ENCODE data around the gene DICER1. TPM values are rescaled to one million over a fixed set of nuclear protein-coding genes. Genes with fewer than 3 reads are reported as not detected.

Gene DICER1
- total RNA-seq, 1 experiment from 2014 or later: 32.7 TPM

DNA sequence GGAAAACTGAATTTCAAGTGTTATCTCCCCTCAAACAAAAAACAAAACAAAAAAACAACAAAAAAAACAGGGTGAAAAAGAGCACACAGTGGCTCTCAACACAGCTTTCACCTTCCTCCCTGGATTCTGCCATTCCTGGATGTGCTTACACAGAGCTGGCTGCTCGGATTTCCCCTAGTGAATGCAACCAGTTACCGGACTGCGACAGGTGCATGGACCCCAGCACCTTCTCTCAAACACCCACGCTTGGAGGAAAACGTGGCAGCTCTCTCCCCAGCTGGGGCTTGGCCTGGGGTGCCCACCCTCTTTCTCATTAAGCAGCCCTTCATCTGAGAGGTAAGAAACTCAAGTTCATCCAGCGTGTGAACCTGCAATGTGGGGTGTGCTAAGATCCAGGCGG, 33.5 kb upstream of the DICER1 start:
- Histone ChIP-seq H3K4me3 (ENCODE audit: low read depth in 2 of 2, low read length in 2 of 2) (no peak overlapping the region), H3K36me3 (ENCODE audit: control insufficient read depth, insufficient read depth, low read length) (no peaks in the 10 kb centered on the region; the same call in 1 of the 2 replicates), H3K9me3 (ENCODE audit: control insufficient read depth, insufficient read depth, low read depth, low read length) (no peaks in the 10 kb centered on the region), H3K27me3 (ENCODE audit: control insufficient read depth, insufficient read depth, low read length) (no peaks in the 10 kb centered on the region), H3K27ac (ENCODE audit: low read length) (no peak overlapping the region), H3K4me1 (ENCODE audit: control insufficient read depth, insufficient read depth, low read length) (no peaks in the 10 kb centered on the region)
- DNase-seq (ENCODE audit: low read depth, low spot score) (no peak), ATAC-seq (no peak)
- in situ Hi-C loops (cut with HindIII; ENCODE audit: low pct_unique_long_range_greater_than_20kb, low sequenced_read_pairs): no loop called here
- CTCF ChIA-PET: no interaction called here
- POLR2A ChIA-PET: interaction anchor here (0.6 kb wide), 1 partner anchor 520 kb away, joined by 3 read pairs; no protein-coding TSS in a partner anchor
- intact Hi-C loops (cut with micrococcal nuclease; ENCODE audit: unreplicated experiment): no loop called here
- no peak for TF ChIP-seq SIN3A (IDR thresholded peaks at IDR 0.05; ENCODE audit: borderline replicate concordance, insufficient read depth, low read depth, low read length)
- TF ChIP-seq, protein P1, sequence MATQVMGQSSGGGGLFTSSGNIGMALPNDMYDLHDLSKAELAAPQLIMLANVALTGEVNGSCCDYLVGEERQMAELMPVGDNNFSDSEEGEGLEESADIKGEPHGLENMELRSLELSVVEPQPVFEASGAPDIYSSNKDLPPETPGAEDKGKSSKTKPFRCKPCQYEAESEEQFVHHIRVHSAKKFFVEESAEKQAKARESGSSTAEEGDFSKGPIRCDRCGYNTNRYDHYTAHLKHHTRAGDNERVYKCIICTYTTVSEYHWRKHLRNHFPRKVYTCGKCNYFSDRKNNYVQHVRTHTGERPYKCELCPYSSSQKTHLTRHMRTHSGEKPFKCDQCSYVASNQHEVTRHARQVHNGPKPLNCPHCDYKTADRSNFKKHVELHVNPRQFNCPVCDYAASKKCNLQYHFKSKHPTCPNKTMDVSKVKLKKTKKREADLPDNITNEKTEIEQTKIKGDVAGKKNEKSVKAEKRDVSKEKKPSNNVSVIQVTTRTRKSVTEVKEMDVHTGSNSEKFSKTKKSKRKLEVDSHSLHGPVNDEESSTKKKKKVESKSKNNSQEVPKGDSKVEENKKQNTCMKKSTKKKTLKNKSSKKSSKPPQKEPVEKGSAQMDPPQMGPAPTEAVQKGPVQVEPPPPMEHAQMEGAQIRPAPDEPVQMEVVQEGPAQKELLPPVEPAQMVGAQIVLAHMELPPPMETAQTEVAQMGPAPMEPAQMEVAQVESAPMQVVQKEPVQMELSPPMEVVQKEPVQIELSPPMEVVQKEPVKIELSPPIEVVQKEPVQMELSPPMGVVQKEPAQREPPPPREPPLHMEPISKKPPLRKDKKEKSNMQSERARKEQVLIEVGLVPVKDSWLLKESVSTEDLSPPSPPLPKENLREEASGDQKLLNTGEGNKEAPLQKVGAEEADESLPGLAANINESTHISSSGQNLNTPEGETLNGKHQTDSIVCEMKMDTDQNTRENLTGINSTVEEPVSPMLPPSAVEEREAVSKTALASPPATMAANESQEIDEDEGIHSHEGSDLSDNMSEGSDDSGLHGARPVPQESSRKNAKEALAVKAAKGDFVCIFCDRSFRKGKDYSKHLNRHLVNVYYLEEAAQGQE (IDR thresholded peaks at IDR 0.05; ENCODE audit: insufficient read depth in 1 of 2, low read depth in 2 of 2, low read length in 1 of 2): no peak
- TF ChIP-seq POLR2AphosphoS5 (IDR thresholded peaks at IDR 0.05; ENCODE audit: low read depth, low read length): no peak
- TF ChIP-seq, protein P2, sequence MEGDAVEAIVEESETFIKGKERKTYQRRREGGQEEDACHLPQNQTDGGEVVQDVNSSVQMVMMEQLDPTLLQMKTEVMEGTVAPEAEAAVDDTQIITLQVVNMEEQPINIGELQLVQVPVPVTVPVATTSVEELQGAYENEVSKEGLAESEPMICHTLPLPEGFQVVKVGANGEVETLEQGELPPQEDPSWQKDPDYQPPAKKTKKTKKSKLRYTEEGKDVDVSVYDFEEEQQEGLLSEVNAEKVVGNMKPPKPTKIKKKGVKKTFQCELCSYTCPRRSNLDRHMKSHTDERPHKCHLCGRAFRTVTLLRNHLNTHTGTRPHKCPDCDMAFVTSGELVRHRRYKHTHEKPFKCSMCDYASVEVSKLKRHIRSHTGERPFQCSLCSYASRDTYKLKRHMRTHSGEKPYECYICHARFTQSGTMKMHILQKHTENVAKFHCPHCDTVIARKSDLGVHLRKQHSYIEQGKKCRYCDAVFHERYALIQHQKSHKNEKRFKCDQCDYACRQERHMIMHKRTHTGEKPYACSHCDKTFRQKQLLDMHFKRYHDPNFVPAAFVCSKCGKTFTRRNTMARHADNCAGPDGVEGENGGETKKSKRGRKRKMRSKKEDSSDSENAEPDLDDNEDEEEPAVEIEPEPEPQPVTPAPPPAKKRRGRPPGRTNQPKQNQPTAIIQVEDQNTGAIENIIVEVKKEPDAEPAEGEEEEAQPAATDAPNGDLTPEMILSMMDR (IDR thresholded peaks at IDR 0.05): no peak
- TF ChIP-seq TCF7L2 (IDR thresholded peaks at IDR 0.05; ENCODE audit: low read depth, low read length): no peak
- BruUV-seq (replicated peaks): no TSS peak

DNA sequence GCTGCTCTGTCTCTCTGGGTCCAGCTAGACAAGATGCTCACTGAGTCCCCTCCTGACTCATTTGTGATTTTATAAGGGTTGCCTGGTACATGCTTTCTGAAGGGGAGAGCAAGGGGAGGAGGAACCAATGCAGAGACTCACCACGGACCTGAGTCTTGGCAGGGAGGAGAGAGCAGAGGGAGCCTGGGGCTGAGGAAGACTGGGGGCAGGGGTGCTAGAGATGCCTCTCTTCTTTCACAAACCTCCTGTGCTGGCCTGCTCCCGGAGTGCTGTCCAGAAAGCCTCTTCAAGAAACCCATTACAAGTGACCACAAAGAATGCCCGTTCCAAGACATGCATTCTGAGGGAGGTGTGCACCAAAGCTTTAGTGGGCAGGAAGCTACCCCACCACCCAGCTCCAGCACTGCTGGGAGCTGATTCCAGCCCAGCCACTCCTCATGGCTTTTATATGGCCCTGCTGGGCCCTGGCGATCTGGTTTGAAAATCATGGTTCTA, 33.1 kb upstream of the DICER1 start:
- H3K27me3 ChIP-seq (ENCODE audit: control insufficient read depth, insufficient read depth, low read length): no peaks in the 10 kb centered on the region
- H3K4me3 ChIP-seq (ENCODE audit: low read depth in 2 of 2, low read length in 2 of 2): no peak overlapping the region
- ChIA-PET CTCF (no interaction called here), POLR2A (no interaction called here)
- H3K4me1 ChIP-seq (ENCODE audit: control insufficient read depth, insufficient read depth, low read length): no peaks in the 10 kb centered on the region
- BruUV-seq (replicated peaks): no TSS peak
- no peaks in the 10 kb centered on the region; the same call in 1 of the 2 replicates for H3K36me3 ChIP-seq (ENCODE audit: control insufficient read depth, insufficient read depth, low read length)
- no peak for DNase-seq (ENCODE audit: low read depth, low spot score)
- no peak for TF ChIP-seq SIN3A (IDR thresholded peaks at IDR 0.05; ENCODE audit: borderline replicate concordance, insufficient read depth, low read depth, low read length)
- TF ChIP-seq POLR2AphosphoS5 (IDR thresholded peaks at IDR 0.05; ENCODE audit: low read depth, low read length): no peak
- TF ChIP-seq, protein P2 (IDR thresholded peaks at IDR 0.05): no peak
- TF ChIP-seq, protein P1 (IDR thresholded peaks at IDR 0.05; ENCODE audit: insufficient read depth in 1 of 2, low read depth in 2 of 2, low read length in 1 of 2): no peak
- no peak for TF ChIP-seq TCF7L2 (IDR thresholded peaks at IDR 0.05; ENCODE audit: low read depth, low read length)
- no peak overlapping the region for H3K27ac ChIP-seq (ENCODE audit: low read length)
- intact Hi-C loops (cut with micrococcal nuclease; ENCODE audit: unreplicated experiment) (no loop called here), in situ Hi-C loops (cut with HindIII; ENCODE audit: low pct_unique_long_range_greater_than_20kb, low sequenced_read_pairs) (no loop called here)
- H3K9me3 ChIP-seq (ENCODE audit: control insufficient read depth, insufficient read depth, low read depth, low read length): no peaks in the 10 kb centered on the region
- ATAC-seq: no peak
